NCI-H187 (cell line): ENCODE data around the gene CCNDBP1.

Source experiments
- DNase-seq, 2 experiments: peaks; one replicate each; lab custom pipeline; 2025; lab: John Stamatoyannopoulos, UW

Gene CCNDBP1

DNA sequence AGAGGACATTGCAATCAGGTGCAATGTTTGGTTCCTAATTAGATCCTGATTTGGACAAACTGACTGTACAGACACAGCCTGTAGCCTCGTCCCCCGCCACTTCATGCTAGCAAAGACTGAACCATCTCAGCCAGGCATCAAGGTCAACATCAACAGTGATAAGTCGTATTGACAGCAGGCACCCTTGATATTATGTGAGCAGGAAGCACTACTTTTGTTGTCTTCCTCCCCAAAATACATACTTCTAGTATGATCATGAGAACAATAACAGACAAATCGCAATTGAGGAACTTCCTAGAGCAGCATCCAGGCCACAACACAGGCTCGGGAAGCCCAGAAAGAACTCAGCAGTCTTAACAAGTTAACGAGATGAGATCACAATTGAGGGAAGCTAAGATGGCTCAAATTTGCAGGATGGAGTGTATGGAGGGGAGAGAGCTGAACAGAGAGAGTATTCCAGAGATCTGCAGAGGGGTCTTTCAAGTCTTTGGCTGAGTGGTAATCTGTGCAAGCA, 61.1 kb downstream of the CCNDBP1 start:
- DNase-seq: no peak
